Colonic mucosa (tissue), 4 donors: ENCODE results near the gene DENND1A. TPM values are rescaled to one million over a fixed set of nuclear protein-coding genes. Genes with fewer than 3 reads are reported as not detected.

Experiments
- DNase-seq: peaks from one replicate; pipeline ENCODE4 v3.0.0-alpha.2; 2020
- H3K27ac ChIP-seq: fragments of 200-600 bp; one replicate; pipeline ENCODE4 v1.8.0; 2021
- H3K27me3 ChIP-seq: fragments of 200-600 bp; one replicate; pipeline ENCODE4 v1.8.0; 2021
- H3K36me3 ChIP-seq: fragments of 200-600 bp; one replicate; pipeline ENCODE4 v1.8.0; 2021
- H3K4me1 ChIP-seq: fragments of 200-600 bp; one replicate; pipeline ENCODE4 v1.8.0; 2021; ENCODE audit warnings: mild to moderate bottlenecking
- H3K4me3 ChIP-seq: fragments of 200-600 bp; one replicate; pipeline ENCODE4 v1.8.0; 2021
- H3K9ac ChIP-seq, 2 donors: one replicate each; pipeline ENCODE4 v1.7.0; 2013; ENCODE audit warnings: control low read depth in 2 of 2, low read depth in 2 of 2, low read length in 2 of 2
- H3K9me3 ChIP-seq: fragments of 200-600 bp; one replicate; pipeline ENCODE4 v1.8.0; 2021
- intact Hi-C: fragments of 100-400 bp; cut with DNase I; formaldehyde crosslinking; loops from one replicate; pipeline ENCODE4 v1.14.1; 2022
- total RNA-seq, 2 donors: library from RNA; stranded (reverse); fragmentation: NEBNext Ultra II Directional in 1 of 2; extraction: Animal tissue kit (Norgen Biotek cat#: 25700) in 1 of 2; gene quantifications; one replicate each; pipeline ENCODE4 v1.2.1, GENCODE V29; 2021
- TF ChIP-seq, protein P1 (sequence below): fragments of 200-600 bp; IDR thresholded peaks from one replicate; pipeline ENCODE4 v1.8.0; 2022; ENCODE audit warnings: antibody characterized with exemption, mild to moderate bottlenecking
- donor health status: healthy.
- donor health status: DM: no; HTN: no; CAD: no.
- donor health status: DM: no; HTN: no; CAD: no.

Gene DENND1A
- total RNA-seq, 2 donors from 2014 or later: 34.3 to 39.9 TPM

DNA sequence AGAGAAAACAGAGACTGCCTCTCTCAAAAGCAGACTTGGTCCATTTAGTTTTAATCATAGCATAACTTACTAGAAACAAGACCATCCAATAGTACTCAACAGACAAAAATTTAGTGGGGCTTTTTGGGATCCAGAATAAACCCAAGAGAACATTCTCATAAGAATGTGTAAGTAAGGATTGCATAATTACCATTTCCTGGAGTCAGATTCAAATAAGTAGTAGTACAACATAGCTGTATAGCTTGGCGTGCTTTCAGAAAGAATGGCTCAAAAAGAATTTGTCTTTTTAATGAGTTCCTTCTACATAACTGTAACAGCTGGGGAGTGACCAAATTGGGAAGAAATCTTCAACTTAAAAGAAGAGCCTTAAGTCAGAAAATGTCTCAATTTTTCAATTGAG lies 145.4 kb downstream of the DENND1A start:
- TF ChIP-seq, protein P1, sequence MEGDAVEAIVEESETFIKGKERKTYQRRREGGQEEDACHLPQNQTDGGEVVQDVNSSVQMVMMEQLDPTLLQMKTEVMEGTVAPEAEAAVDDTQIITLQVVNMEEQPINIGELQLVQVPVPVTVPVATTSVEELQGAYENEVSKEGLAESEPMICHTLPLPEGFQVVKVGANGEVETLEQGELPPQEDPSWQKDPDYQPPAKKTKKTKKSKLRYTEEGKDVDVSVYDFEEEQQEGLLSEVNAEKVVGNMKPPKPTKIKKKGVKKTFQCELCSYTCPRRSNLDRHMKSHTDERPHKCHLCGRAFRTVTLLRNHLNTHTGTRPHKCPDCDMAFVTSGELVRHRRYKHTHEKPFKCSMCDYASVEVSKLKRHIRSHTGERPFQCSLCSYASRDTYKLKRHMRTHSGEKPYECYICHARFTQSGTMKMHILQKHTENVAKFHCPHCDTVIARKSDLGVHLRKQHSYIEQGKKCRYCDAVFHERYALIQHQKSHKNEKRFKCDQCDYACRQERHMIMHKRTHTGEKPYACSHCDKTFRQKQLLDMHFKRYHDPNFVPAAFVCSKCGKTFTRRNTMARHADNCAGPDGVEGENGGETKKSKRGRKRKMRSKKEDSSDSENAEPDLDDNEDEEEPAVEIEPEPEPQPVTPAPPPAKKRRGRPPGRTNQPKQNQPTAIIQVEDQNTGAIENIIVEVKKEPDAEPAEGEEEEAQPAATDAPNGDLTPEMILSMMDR: no peak
- Histone ChIP-seq H3K4me1 (no peaks in the 10 kb centered on the region), H3K36me3 (no peaks in the 10 kb centered on the region), H3K27ac (no peak overlapping the region), H3K9ac (no peak overlapping the region), H3K27me3 (no peaks in the 10 kb centered on the region), H3K4me3 (no peak overlapping the region), H3K9me3 (no peaks in the 10 kb centered on the region)
- DNase-seq: no peak
- intact Hi-C loops: no loop called here

DNA sequence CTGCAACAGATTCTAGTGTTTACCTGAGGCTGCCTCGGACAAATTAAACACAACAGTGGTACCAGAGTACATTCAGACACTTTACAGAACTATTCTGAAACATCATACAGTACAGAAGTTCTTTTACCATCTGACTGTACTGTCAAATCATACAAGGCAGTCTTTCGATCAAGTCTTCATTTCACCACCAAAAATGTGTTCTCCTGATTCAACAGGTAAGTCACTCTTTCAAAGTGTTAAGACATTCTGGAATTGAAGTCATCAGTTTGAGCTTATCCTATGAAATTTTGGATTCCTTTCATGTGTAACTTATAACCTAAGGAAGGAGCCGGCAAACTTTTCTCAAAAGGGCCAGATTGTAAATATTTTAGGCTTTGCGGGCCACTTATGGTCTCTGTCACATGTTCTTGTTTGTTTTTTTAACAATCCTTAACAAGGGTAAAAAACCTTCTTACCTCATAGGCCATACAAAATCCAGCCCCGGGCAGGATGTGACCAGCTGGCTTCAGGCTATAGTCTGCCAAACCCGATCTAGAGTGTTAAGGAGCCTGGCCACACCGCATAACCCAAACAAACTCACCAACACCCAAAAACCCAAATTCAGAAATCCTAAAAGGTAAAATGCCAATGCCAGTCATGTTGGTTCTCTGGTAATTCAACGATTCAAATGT lies 151.6 kb downstream of the DENND1A start:
- no peak overlapping the region for H3K27ac ChIP-seq
- H3K27me3 ChIP-seq: no peaks in the 10 kb centered on the region
- no peak for DNase-seq
- no peaks in the 10 kb centered on the region for H3K4me1 ChIP-seq
- intact Hi-C loops: no loop called here
- H3K4me3 ChIP-seq: no peak overlapping the region
- H3K36me3 ChIP-seq: no peaks in the 10 kb centered on the region
- TF ChIP-seq, protein P1: no peak
- H3K9ac ChIP-seq: no peak overlapping the region
- H3K9me3 ChIP-seq: no peaks in the 10 kb centered on the region

DNA sequence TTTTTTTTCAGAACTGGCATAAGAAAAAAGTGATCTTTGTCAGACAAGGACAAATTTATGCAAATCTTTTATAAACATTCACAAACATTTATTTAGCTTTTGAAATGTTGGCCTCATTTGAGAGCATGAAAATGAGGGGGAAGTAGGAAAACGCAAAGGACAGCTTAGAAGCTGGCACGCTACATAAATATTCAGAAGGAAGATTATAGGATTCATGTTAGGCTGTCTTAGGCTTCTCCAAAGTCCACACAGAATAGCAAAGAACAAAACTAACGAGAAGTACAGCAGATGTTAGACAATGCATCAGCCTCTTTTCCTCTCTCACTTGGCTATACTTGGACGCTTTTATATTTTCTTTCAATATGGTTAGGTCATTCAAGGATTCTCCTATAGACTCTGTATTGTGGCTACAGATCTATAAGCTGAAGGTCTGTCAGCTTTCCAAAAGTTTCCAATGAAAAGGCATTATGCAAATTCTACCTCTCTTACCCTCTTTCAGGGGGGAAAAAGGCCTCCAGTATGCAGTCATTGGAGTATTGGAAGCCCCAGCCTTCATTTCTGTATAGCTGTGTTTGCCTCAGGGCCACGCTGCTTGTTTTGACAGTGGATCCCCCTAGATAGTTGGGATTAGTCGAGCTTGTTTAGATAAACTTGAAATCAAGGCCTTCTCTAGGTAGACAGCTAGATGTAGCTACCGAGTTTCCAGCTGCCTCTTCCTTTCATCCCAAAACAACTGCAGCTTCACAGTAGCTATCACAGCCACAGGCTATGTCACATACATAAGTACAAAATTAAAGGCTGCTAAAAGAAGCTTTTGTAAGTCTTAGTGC lies 153.0 kb downstream of the DENND1A start:
- intact Hi-C loops: no loop called here
- no peak overlapping the region for H3K27ac ChIP-seq
- H3K4me3 ChIP-seq: no peak overlapping the region
- no peak for DNase-seq
- H3K9me3 ChIP-seq: no peaks in the 10 kb centered on the region
- H3K27me3 ChIP-seq: no peaks in the 10 kb centered on the region
- H3K4me1 ChIP-seq: no peaks in the 10 kb centered on the region
- H3K9ac ChIP-seq: no peak overlapping the region
- TF ChIP-seq, protein P1: no peak
- H3K36me3 ChIP-seq: no peaks in the 10 kb centered on the region

DNA sequence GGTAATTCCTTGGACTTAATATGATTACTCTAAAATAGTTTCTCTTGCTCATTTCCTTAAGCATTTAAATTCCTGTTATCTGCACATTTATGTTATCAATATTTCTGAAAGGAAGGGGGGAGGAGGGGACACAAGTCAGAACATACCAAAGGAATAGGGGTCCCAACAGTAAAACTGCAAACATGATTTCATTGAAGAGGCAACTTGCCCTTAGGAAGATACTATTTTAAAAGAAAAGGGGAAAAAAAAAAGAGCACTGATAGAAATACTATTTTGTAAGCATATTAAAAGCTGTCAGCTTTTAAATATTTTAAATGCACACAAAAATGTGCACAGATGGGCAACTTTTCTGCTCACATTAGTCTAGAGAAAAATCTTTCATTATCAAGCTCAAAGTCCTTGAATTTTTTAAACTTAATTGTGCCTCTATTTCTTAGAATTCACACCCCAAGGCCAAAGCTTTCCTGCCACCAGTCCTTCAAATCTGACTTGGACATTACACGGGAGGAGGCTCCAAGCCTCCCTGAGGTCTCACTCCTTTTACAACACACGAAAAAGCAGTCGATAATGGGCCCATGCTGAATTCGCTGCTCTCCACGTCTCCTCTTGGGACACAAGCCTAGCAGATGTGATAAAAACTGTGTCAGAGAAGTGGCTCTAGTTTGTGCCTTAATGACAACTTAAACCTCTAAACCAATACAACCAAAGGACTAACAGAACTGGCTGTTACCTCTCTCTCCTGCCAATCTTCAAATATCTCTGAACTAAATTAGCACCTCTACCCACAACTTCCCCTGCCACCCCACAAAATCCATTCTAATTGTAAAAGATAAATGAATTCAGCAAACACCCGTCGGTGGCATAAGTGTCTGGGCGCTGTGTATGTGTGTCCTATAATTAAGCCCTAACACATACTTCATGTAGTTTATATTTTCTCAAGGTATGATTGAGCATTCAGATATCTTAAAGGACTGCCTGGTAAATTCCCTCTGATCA lies 154.3 kb downstream of the DENND1A start:
- TF ChIP-seq, protein P1: no peak
- Histone ChIP-seq H3K36me3 (no peaks in the 10 kb centered on the region), H3K9ac (no peak overlapping the region), H3K27ac (no peak overlapping the region), H3K4me3 (no peak overlapping the region), H3K27me3 (no peaks in the 10 kb centered on the region), H3K9me3 (no peaks in the 10 kb centered on the region), H3K4me1 (no peaks in the 10 kb centered on the region)
- intact Hi-C loops: no loop called here
- DNase-seq: no peak

DNA sequence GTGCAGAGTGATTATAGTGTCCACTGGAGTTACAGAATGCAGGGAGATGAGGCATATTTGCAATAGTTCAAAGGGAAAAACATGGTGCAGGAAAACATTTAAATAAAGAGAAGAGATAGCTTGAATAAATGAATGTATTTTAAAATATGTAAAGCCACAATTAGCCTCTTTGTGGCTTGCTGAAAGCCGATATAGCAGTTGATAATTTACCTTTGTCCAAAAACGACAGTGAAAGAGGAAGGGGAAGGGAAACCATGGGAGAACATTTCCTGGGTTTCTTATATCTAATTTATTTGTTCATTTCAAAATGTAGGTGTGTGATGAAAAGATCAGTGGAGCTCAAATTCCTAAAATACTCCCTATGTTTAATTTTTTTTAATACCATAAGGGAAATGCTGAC lies 156.1 kb downstream of the DENND1A start:
- H3K9me3 ChIP-seq: no peaks in the 10 kb centered on the region
- H3K9ac ChIP-seq: no peak overlapping the region
- DNase-seq: no peak
- H3K36me3 ChIP-seq: no peaks in the 10 kb centered on the region
- TF ChIP-seq, protein P1: no peak
- H3K4me3 ChIP-seq: no peak overlapping the region
- intact Hi-C loops: no loop called here
- H3K4me1 ChIP-seq: no peaks in the 10 kb centered on the region
- no peak overlapping the region for H3K27ac ChIP-seq
- H3K27me3 ChIP-seq: no peaks in the 10 kb centered on the region
